Esophagus squamous epithelium (tissue), 4 donors: ENCODE data around the gene CFAP161.

Experiments used
- CTCF ChIP-seq, 6 experiments: fragments of 450-650 bp in 4 of 6; fragments of 200-600 bp in 2 of 6; sonication (generic) in 2 of 6; IDR thresholded peaks; one replicate each; pipeline ENCODE4 v1.5.1; 2016 to 2019; ENCODE audit warnings: antibody characterized with exemption in 6 of 6, mild to moderate bottlenecking in 4 of 6, moderate library complexity in 4 of 6
- POLR2A ChIP-seq, 4 donors: fragments of 450-650 bp; IDR thresholded peaks; one replicate each; pipeline ENCODE4 v1.6.1; 2017; ENCODE audit warnings: antibody characterized with exemption in 4 of 4, mild to moderate bottlenecking in 4 of 4, moderate library complexity in 3 of 4

- TF ChIP-seq CTCF (IDR thresholded peaks at IDR 0.05) (no peak), POLR2A (IDR thresholded peaks at IDR 0.05) (no peak)
Measured at GRCh38 chr15:81084716-81085115, 49.4 kb upstream of the CFAP161 start.
